ENCODE results near the gene NDFIP2.
A peak's percentile ranks its signal among the peaks of the same experiment; 100 is the strongest.

NDFIP2 gene

GRCh38 chr13:79538757-79539156 is 57.8 kb downstream of the NDFIP2 start:
- no peak overlapping the region for H3K27ac ChIP-seq (replicated peaks)
- no peak for TF ChIP-seq POLR2AphosphoS5 (IDR thresholded peaks at IDR 0.05; ENCODE audit: low read depth)
- TF ChIP-seq, protein P1, sequence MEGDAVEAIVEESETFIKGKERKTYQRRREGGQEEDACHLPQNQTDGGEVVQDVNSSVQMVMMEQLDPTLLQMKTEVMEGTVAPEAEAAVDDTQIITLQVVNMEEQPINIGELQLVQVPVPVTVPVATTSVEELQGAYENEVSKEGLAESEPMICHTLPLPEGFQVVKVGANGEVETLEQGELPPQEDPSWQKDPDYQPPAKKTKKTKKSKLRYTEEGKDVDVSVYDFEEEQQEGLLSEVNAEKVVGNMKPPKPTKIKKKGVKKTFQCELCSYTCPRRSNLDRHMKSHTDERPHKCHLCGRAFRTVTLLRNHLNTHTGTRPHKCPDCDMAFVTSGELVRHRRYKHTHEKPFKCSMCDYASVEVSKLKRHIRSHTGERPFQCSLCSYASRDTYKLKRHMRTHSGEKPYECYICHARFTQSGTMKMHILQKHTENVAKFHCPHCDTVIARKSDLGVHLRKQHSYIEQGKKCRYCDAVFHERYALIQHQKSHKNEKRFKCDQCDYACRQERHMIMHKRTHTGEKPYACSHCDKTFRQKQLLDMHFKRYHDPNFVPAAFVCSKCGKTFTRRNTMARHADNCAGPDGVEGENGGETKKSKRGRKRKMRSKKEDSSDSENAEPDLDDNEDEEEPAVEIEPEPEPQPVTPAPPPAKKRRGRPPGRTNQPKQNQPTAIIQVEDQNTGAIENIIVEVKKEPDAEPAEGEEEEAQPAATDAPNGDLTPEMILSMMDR (IDR thresholded peaks at IDR 0.05; ENCODE audit: insufficient read depth, low read length) = no peak
- no peak for TF ChIP-seq REST (IDR thresholded peaks at IDR 0.05; ENCODE audit: insufficient replicate concordance, low read depth)
- no peak for TF ChIP-seq GABPA (IDR thresholded peaks at IDR 0.05; ENCODE audit: low read depth)
- TF ChIP-seq SPI1 (IDR thresholded peaks at IDR 0.05; ENCODE audit: borderline replicate concordance, low read depth) = no peak
- H3K4me3 ChIP-seq (replicated peaks; ENCODE audit: insufficient read depth, low read length) = no peak overlapping the region
- DNase-seq (ENCODE audit: low read depth in 1 of 2, low spot score in 1 of 2) = no peak
- H3K27me3 ChIP-seq (ENCODE audit: insufficient read depth, poor library complexity, severe bottlenecking) = no peaks in the 10 kb centered on the region

DNA sequence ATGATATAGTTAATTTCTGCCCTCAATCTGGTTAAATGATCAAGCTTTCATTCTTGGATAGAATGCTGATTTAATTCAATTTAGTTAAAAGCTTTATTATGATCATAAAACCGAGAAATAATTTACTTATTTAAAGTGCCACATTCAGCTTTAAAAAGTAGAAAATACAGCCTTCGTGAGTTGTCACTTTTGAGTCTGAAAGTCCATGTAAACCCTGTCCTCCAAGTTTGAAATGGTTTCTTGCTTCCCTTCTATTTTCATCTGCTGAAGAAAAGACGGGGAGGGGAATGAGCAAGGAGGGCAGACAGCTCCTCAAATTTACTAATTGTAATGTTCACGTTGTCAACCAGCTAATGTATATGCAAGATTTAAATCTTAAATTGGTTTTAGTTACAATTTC is 59.5 kb downstream of the NDFIP2 start:
- DNase-seq (ENCODE audit: low read depth in 1 of 2, low spot score in 1 of 2) = no peak
- Histone ChIP-seq H3K4me3 (replicated peaks; ENCODE audit: insufficient read depth, low read length) (no peak overlapping the region), H3K27me3 (ENCODE audit: insufficient read depth, poor library complexity, severe bottlenecking) (no peaks in the 10 kb centered on the region), H3K27ac (replicated peaks) (no peak overlapping the region)
- TF ChIP-seq, protein P1 (IDR thresholded peaks at IDR 0.05; ENCODE audit: insufficient read depth, low read length) = no peak
- TF ChIP-seq GABPA (IDR thresholded peaks at IDR 0.05; ENCODE audit: low read depth) = no peak
- no peak for TF ChIP-seq REST (IDR thresholded peaks at IDR 0.05; ENCODE audit: insufficient replicate concordance, low read depth)
- TF ChIP-seq POLR2AphosphoS5 (IDR thresholded peaks at IDR 0.05; ENCODE audit: low read depth) = no peak
- TF ChIP-seq SPI1 (IDR thresholded peaks at IDR 0.05; ENCODE audit: borderline replicate concordance, low read depth) = no peak

DNA sequence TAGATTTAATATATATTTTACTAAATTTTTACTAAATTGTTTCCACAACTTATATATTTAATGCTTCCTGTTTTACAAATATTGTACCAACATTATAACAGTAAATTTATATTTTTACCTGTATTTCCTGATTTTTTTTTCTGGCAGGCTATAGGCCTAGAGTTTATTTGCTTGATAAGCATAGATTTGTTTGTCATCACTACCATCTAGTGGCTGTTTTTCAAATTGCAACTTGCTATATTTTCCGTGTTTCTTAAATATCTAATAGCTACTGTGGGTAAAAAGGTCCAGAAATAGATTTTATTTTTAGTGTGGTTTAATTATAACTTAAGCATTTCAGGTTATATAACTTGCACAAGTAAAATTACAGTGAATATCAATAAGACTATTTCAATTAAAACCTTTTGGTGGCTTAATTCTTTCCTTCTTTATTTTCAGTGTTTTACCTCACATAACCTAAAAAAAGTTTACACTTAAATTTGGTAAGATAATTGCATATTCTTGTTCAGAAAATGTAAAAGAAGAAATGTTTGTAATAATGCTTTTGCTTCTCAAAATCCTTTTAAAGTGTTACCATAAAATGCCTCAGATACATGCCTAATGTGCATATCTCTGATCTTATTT is 60.6 kb downstream of the NDFIP2 start:
- no peak overlapping the region for H3K4me3 ChIP-seq (replicated peaks; ENCODE audit: insufficient read depth, low read length)
- DNase-seq (ENCODE audit: low read depth in 1 of 2, low spot score in 1 of 2) = peak in 1 of 2 experiments; percentile 42
- H3K27ac ChIP-seq (replicated peaks) = no peak overlapping the region
- TF ChIP-seq, protein P1 (IDR thresholded peaks at IDR 0.05; ENCODE audit: insufficient read depth, low read length) = peak; percentile 26
- TF ChIP-seq REST (IDR thresholded peaks at IDR 0.05; ENCODE audit: insufficient replicate concordance, low read depth) = no peak
- H3K27me3 ChIP-seq (ENCODE audit: insufficient read depth, poor library complexity, severe bottlenecking) = no peaks in the 10 kb centered on the region

Measured in HL-60 (cell line).